Neuronal stem cell (in vitro differentiated cells): ENCODE measurements around the gene ACSS1.

Experiments
- DNase-seq: peaks from one replicate; pipeline ENCODE4 v3.0.0-alpha.2; 2013; ENCODE audit warnings: low spot score
- H2AFZ ChIP-seq: one replicate; pipeline ENCODE4 v1.6.1; 2013; ENCODE audit warnings: mild to moderate bottlenecking, low read length, inconsistent platforms
- H2AK5ac ChIP-seq: 2 replicates; pipeline ENCODE4 v1.6.1; 2013; ENCODE audit warnings: low read depth, mild to moderate bottlenecking, inconsistent platforms, low read length, moderate library complexity, mixed read lengths
- H2BK120ac ChIP-seq: 2 replicates; pipeline ENCODE4 v1.6.1; 2013; ENCODE audit warnings: low read depth, mild to moderate bottlenecking, inconsistent platforms, low read length, moderate library complexity, mixed read lengths
- H2BK12ac ChIP-seq: one replicate; pipeline ENCODE4 v1.6.1; 2013; ENCODE audit warnings: low read length, inconsistent platforms
- H2BK15ac ChIP-seq: 2 replicates; pipeline ENCODE4 v1.6.1; 2013; ENCODE audit warnings: mild to moderate bottlenecking, low read length, inconsistent platforms, mixed read lengths
- H2BK5ac ChIP-seq: one replicate; pipeline ENCODE4 v1.6.1; 2013; ENCODE audit warnings: inconsistent platforms, mild to moderate bottlenecking, low read length, moderate library complexity
- H3K14ac ChIP-seq: one replicate; pipeline ENCODE4 v1.6.1; 2013; ENCODE audit warnings: low read length, inconsistent platforms
- H3K18ac ChIP-seq: 2 replicates; pipeline ENCODE4 v1.6.1; 2013; ENCODE audit warnings: low read length, inconsistent platforms
- H3K23ac ChIP-seq: 2 replicates; pipeline ENCODE4 v1.6.1; 2013; ENCODE audit warnings: low read depth, mild to moderate bottlenecking, mixed read lengths, low read length, inconsistent platforms; ENCODE audit not compliant: poor library complexity
- H3K27ac ChIP-seq: replicated peaks from 3 replicates; pipeline ENCODE4 v1.5.1; 2013; ENCODE audit warnings: low read length, inconsistent platforms
- H3K27me3 ChIP-seq, 3 experiments: 2 replicates each; pipeline ENCODE4 v1.6.1; 2013; ENCODE audit warnings: low read length in 3 of 3, mild to moderate bottlenecking in 2 of 3, inconsistent platforms in 1 of 3, low read depth in 1 of 3, mixed read lengths in 1 of 3, moderate library complexity in 1 of 3; ENCODE audit not compliant: control insufficient read depth in 3 of 3, insufficient read depth in 3 of 3
- H3K36me3 ChIP-seq, 2 donors: replicated peaks in 1 of 2; 2 replicates each; pipeline ENCODE4 v1.6.1; 2013; ENCODE audit warnings: low read length in 2 of 2; ENCODE audit not compliant: control insufficient read depth in 2 of 2, insufficient read depth in 2 of 2
- H3K4ac ChIP-seq: 2 replicates; pipeline ENCODE4 v1.6.1; 2013; ENCODE audit warnings: inconsistent platforms, mild to moderate bottlenecking, low read length, moderate library complexity
- H3K4me1 ChIP-seq, 2 donors: 1 replicate in 1 of 2; 2 replicates in 1 of 2; pipeline ENCODE4 v1.6.1; 2013; ENCODE audit warnings: low read length in 2 of 2, low read depth in 1 of 2; ENCODE audit not compliant: control insufficient read depth in 2 of 2, insufficient read depth in 1 of 2
- H3K4me2 ChIP-seq: one replicate; pipeline ENCODE4 v1.6.1; 2013; ENCODE audit warnings: mild to moderate bottlenecking, low read length, inconsistent platforms; ENCODE audit not compliant: insufficient read depth, poor library complexity, severe bottlenecking
- H3K4me3 ChIP-seq, 2 donors: 2 replicates each; pipeline ENCODE4 v1.5.1; 2013; ENCODE audit warnings: low read length in 2 of 2, mild to moderate bottlenecking in 2 of 2, inconsistent platforms in 1 of 2, moderate library complexity in 1 of 2
- H3K79me1 ChIP-seq: one replicate; pipeline ENCODE4 v1.6.1; 2013; ENCODE audit warnings: low read depth, mild to moderate bottlenecking, inconsistent platforms, low read length, moderate library complexity
- H3K9ac ChIP-seq: one replicate; pipeline ENCODE4 v1.6.1; 2013; ENCODE audit warnings: mild to moderate bottlenecking, low read depth, low read length, inconsistent platforms; ENCODE audit not compliant: poor library complexity
- H3K9me3 ChIP-seq, 2 donors: replicated peaks in 1 of 2; 2 replicates each; pipeline versions ENCODE3 to v1.6.1; 2013; ENCODE audit warnings: low read length in 2 of 2, mild to moderate bottlenecking in 2 of 2, inconsistent platforms in 1 of 2, low read depth in 1 of 2, mixed read lengths in 1 of 2, moderate library complexity in 1 of 2; ENCODE audit not compliant: control insufficient read depth in 2 of 2, insufficient read depth in 1 of 2
- H4K8ac ChIP-seq: one replicate; pipeline ENCODE4 v1.6.1; 2013; ENCODE audit warnings: low read depth, mild to moderate bottlenecking, inconsistent platforms, low read length, moderate library complexity
- H4K91ac ChIP-seq: one replicate; pipeline ENCODE4 v1.6.1; 2013; ENCODE audit warnings: low read length, low read depth, mild to moderate bottlenecking, inconsistent platforms; ENCODE audit not compliant: poor library complexity
- WGBS, 2 donors: extraction: QIAGEN DNeasy Blood & Tissue Kit; methylation state at CpG; one replicate each; pipeline ENCODE4 v1.1.7; 2013; ENCODE audit warnings: missing lambda C conversion rate in 2 of 2, mixed read lengths in 1 of 2; ENCODE audit not compliant: insufficient read length in 2 of 2, insufficient replicate concordance in 1 of 2; ENCODE audit errors: extremely low coverage in 2 of 2; 5-methylcytosine and 5-hydroxymethylcytosine counted together

The ACSS1 gene

GRCh38 chr20:24959591-24960301 lies 98.2 kb downstream of the ACSS1 start:
- Histone ChIP-seq H2BK12ac (no peak overlapping the region), H3K36me3 (peaks cover 24 to 82% of the 10 kb centered on the region in 2 donors), H2AFZ (no peak overlapping the region), H3K4ac (no peak overlapping the region), H3K9me3 (no peaks in the 10 kb centered on the region), H3K79me1 (peaks cover 2% of the 10 kb centered on the region), H3K27me3 (no peaks in the 10 kb centered on the region), H3K4me1 (no peaks in the 10 kb centered on the region), H3K14ac (no peak overlapping the region), H3K18ac (no peak overlapping the region), H2BK5ac (no peak overlapping the region), H3K27ac (no peak overlapping the region), H4K91ac (peak overlapping the region; percentile 79), H4K8ac (no peak overlapping the region), H2AK5ac (no peak overlapping the region), H2BK15ac (no peak overlapping the region), H3K4me3 (no peak overlapping the region), H3K9ac (no peak overlapping the region), H3K23ac (no peak overlapping the region), H3K4me2 (no peak overlapping the region), H2BK120ac (no peak overlapping the region)
- no CpG with 5 or more reads among the region's 14 CpGs for WGBS, 2 donors
- DNase-seq, result no peak

GRCh38 chr20:24958506-24959385 lies 99.2 kb downstream of the ACSS1 start:
- H2BK5ac ChIP-seq, result no peak overlapping the region
- no peak overlapping the region for H2BK120ac ChIP-seq
- no peak overlapping the region for H3K18ac ChIP-seq
- peaks cover 2% of the 10 kb centered on the region for H3K79me1 ChIP-seq
- no peak overlapping the region for H2BK15ac ChIP-seq
- H3K36me3 ChIP-seq, result peaks cover 22 to 72% of the 10 kb centered on the region in 2 donors
- no peak overlapping the region for H3K27ac ChIP-seq
- no peak for DNase-seq
- no peaks in the 10 kb centered on the region for H3K9me3 ChIP-seq
- H3K27me3 ChIP-seq, result no peaks in the 10 kb centered on the region
- no peak overlapping the region for H3K9ac ChIP-seq
- H2AK5ac ChIP-seq, result no peak overlapping the region
- no peak overlapping the region for H3K4me3 ChIP-seq
- no peak overlapping the region for H3K4me2 ChIP-seq
- no peak overlapping the region for H4K8ac ChIP-seq
- peaks cover 0 to 1% of the 10 kb centered on the region in 2 donors for H3K4me1 ChIP-seq
- H3K4ac ChIP-seq, result no peak overlapping the region
- no peak overlapping the region for H2AFZ ChIP-seq
- no peak overlapping the region for H2BK12ac ChIP-seq
- no peak overlapping the region for H3K14ac ChIP-seq
- H3K23ac ChIP-seq, result no peak overlapping the region
- no CpG with 5 or more reads among the region's 20 CpGs for WGBS, 2 donors
- no peak overlapping the region for H4K91ac ChIP-seq

GRCh38 chr20:24957326-24958016 lies 100.5 kb downstream of the ACSS1 start:
- WGBS, 2 donors, result no CpG with 5 or more reads among the region's 18 CpGs
- Histone ChIP-seq H3K79me1 (peaks cover 2% of the 10 kb centered on the region), H3K4me2 (no peak overlapping the region), H3K27ac (no peak overlapping the region), H2BK5ac (peak overlapping the region; percentile 1), H3K4me1 (peaks cover 0 to 2% of the 10 kb centered on the region in 2 donors), H2BK15ac (no peak overlapping the region), H3K4me3 (no peak overlapping the region), H3K4ac (no peak overlapping the region), H2AK5ac (no peak overlapping the region), H3K9ac (no peak overlapping the region), H2BK12ac (no peak overlapping the region), H3K14ac (no peak overlapping the region), H2AFZ (no peak overlapping the region), H3K27me3 (no peaks in the 10 kb centered on the region), H3K9me3 (no peaks in the 10 kb centered on the region), H2BK120ac (no peak overlapping the region), H4K91ac (no peak overlapping the region), H3K36me3 (peaks cover 14 to 59% of the 10 kb centered on the region in 2 donors), H4K8ac (no peak overlapping the region), H3K23ac (no peak overlapping the region), H3K18ac (no peak overlapping the region)
- no peak for DNase-seq
